Heart right ventricle (tissue), 16 donors: ENCODE data around the gene ELFN2. TPM values are rescaled to one million over a fixed set of nuclear protein-coding genes. Genes with fewer than 3 reads are reported as not detected.

ENCODE experiments used
- ATAC-seq, 8 donors: fragments of 200-7000 bp; cut with Tn5 transposase; one replicate each; pipeline ENCODE4 v1.9.1; 2020; ENCODE audit warnings: mild to moderate bottlenecking in 8 of 8, moderate library complexity in 8 of 8, moderate number of reproducible peaks in 1 of 8
- DNase-seq, 2 donors: peaks; one replicate each; pipeline ENCODE4 v3.0.0-alpha.2; 2020
- H3K27ac ChIP-seq, 10 donors: fragments of 200-600 bp; sonication (generic) in 2 of 10; one replicate each; pipeline versions ENCODE4 v1.5.0 to v1.8.0; 2020 to 2022; ENCODE audit warnings: mild to moderate bottlenecking in 3 of 10
- H3K27me3 ChIP-seq, 7 donors: fragments of 200-600 bp; one replicate each; pipeline ENCODE4 v1.8.0; 2021 to 2022; ENCODE audit warnings: mild to moderate bottlenecking in 2 of 7
- H3K36me3 ChIP-seq, 9 donors: fragments of 200-600 bp; sonication (generic) in 1 of 9; one replicate each; pipeline versions ENCODE4 v1.5.0 to v1.8.0; 2020 to 2022; ENCODE audit warnings: mild to moderate bottlenecking in 2 of 9
- H3K4me1 ChIP-seq, 9 donors: fragments of 200-600 bp; sonication (generic) in 1 of 9; one replicate each; pipeline versions ENCODE4 v1.5.0 to v1.8.0; 2020 to 2022; ENCODE audit warnings: mild to moderate bottlenecking in 4 of 9
- H3K4me3 ChIP-seq, 10 donors: fragments of 200-600 bp; sonication (generic) in 2 of 10; one replicate each; pipeline versions ENCODE4 v1.5.0 to v1.8.0; 2020 to 2022; ENCODE audit warnings: mild to moderate bottlenecking in 7 of 10, moderate library complexity in 2 of 10
- H3K9me3 ChIP-seq, 11 donors: fragments of 200-600 bp in 10 of 11; sonication (generic) in 2 of 11; one replicate each; pipeline versions ENCODE4 v1.5.0 to v1.8.0; 2013 to 2022; ENCODE audit warnings: mild to moderate bottlenecking in 2 of 11, control low read depth in 1 of 11, moderate library complexity in 1 of 11
- CTCF ChIP-seq, 9 donors: fragments of 200-600 bp; sonication (generic) in 2 of 9; IDR thresholded peaks; one replicate each; pipeline versions ENCODE4 v1.5.0 to v1.8.0; 2021 to 2022; ENCODE audit warnings: antibody characterized with exemption in 9 of 9, mild to moderate bottlenecking in 5 of 9, moderate library complexity in 1 of 9
- WGBS, 2 donors: extraction: QIAGEN DNeasy Blood & Tissue Kit; methylation state at CpG; one replicate each; pipeline ENCODE4 v1.1.7; 2013; ENCODE audit warnings: inconsistent platforms in 1 of 2; 5-methylcytosine and 5-hydroxymethylcytosine counted together
- intact Hi-C, 10 donors: fragments of 100-400 bp; cut with DNase I; formaldehyde crosslinking; loops; one replicate each; pipeline versions ENCODE4 v1.11.1 to v1.14.2; 2022
- polyA plus RNA-seq, 2 donors: library from polyadenylated mRNA; stranded (reverse); fragments of 200-250 nt; gene quantifications; one replicate each; pipeline ENCODE4 v1.2.3, GENCODE V29; 2013
- total RNA-seq, 10 donors: library from RNA; stranded (reverse); fragmentation: NEBNext Ultra II Directional in 3 of 10; extraction: Animal tissue kit (Norgen Biotek cat#: 25700) in 3 of 10; gene quantifications; one replicate each; pipeline versions ENCODE4 v1.2.1 to v1.2.4, GENCODE V29; 2021 to 2023
- donor health status: Arrhythmogenic right ventricular cardiomyopathy.
- donor health status: ischemic (EF 13 %, LVEDD 7.1; RV severe dilation, severe dysfunction).
- donor health status: healthy with polysubstance abuse.
- donor health status: DM: no; HTN: yes; CAD: no.
- donor health status: DM: no; HTN: no; CAD: no.
- donor health status: ischemic (EF 25% LVEDD 6.9; RV normal size, moderate dysfunction).
- donor health status: ischemic (EF 25% LVEDD 5.7; RV mildly dilated, moderate dysfunction).
- donor health status: healthy.
- donor health status: DM: yes; HTN: yes; CAD: no.
- donor health status: Ischemic cardiomyopathy.
- donor health status: ischemic (EF 35%, LVEDD 5.7; RV mildly dilated, moderate dysfunction).
- donor health status: nonischemic (EF 11% LVEDD 7.7; RV severe dilation, severe dysfunction).
- donor health status: DM: yes; HTN: yes; CAD: no.
- donor health status: PGD.
- donor health status: ischemic (EF 29% LVEDD 5.4; RV normal size, mild dysfunction).
- donor health status: nonischemic (EF 23%, LVEDD 6.1; RV moderate dilation, normal function).

ELFN2 gene
- total and polyA plus RNA-seq, 12 donors: under 0.01 to 0.21 (median 0.05) TPM; not detected in 4

- peaks cover 0 to 6% (median 0%) of the 10 kb centered on the region in 9 donors for H3K4me1 ChIP-seq
- H3K27ac ChIP-seq: no peak overlapping the region
- TF ChIP-seq CTCF (IDR thresholded peaks at IDR 0.05): no peak
- H3K27me3 ChIP-seq: peaks cover 0 to 91% (median 33%) of the 10 kb centered on the region in 7 donors
- no peaks in the 10 kb centered on the region for H3K36me3 ChIP-seq
- WGBS, 2 donors: 77 to 81% methylated on average over 17 of the region's 17 CpGs
- H3K9me3 ChIP-seq: no peaks in the 10 kb centered on the region
- DNase-seq (no peak), ATAC-seq (no peak)
- intact Hi-C loops: no loop called here
- no peak overlapping the region for H3K4me3 ChIP-seq
Measured at GRCh38 chr22:37406441-37407235, 20.6 kb downstream of the ELFN2 start.

GRCh38 chr22:37404091-37404490 is 23.2 kb downstream of the ELFN2 start:
- Histone ChIP-seq H3K27ac (no peak overlapping the region), H3K36me3 (no peaks in the 10 kb centered on the region), H3K4me3 (no peak overlapping the region), H3K4me1 (peaks cover 0 to 13% (median 0%) of the 10 kb centered on the region in 9 donors), H3K27me3 (peaks cover 0 to 76% (median 17%) of the 10 kb centered on the region in 7 donors), H3K9me3 (no peaks in the 10 kb centered on the region)
- intact Hi-C loops: no loop called here
- no peak for TF ChIP-seq CTCF (IDR thresholded peaks at IDR 0.05)
- no peak for ATAC-seq
- DNase-seq: no peak
- 81 to 87% methylated on average over 11 of the region's 11 CpGs for WGBS, 2 donors

GRCh38 chr22:37403267-37403960 is 23.9 kb downstream of the ELFN2 start:
- Histone ChIP-seq H3K4me3 (no peak overlapping the region), H3K4me1 (peaks cover 0 to 13% (median 0%) of the 10 kb centered on the region in 9 donors), H3K27me3 (peaks cover 0 to 74% (median 17%) of the 10 kb centered on the region in 7 donors), H3K36me3 (no peaks in the 10 kb centered on the region), H3K9me3 (no peaks in the 10 kb centered on the region), H3K27ac (no peak overlapping the region)
- intact Hi-C loops: no loop called here
- no peak for ATAC-seq
- WGBS, 2 donors: 42% methylated on average over 26 of the region's 26 CpGs
- TF ChIP-seq CTCF (IDR thresholded peaks at IDR 0.05): no peak
- DNase-seq: no peak

GRCh38 chr22:37402184-37402506 is 25.1 kb downstream of the ELFN2 start:
- H3K4me3 ChIP-seq: no peak overlapping the region
- intact Hi-C loops: no loop called here
- H3K4me1 ChIP-seq: peaks cover 0 to 13% (median 0%) of the 10 kb centered on the region in 9 donors
- H3K27ac ChIP-seq: no peak overlapping the region
- DNase-seq (no peak), ATAC-seq (no peak)
- no peaks in the 10 kb centered on the region for H3K36me3 ChIP-seq
- H3K27me3 ChIP-seq: peaks cover 0 to 66% (median 17%) of the 10 kb centered on the region in 7 donors
- WGBS, 2 donors: 64 to 74% methylated on average over 10 of the region's 10 CpGs
- H3K9me3 ChIP-seq: no peaks in the 10 kb centered on the region
- no peak for TF ChIP-seq CTCF (IDR thresholded peaks at IDR 0.05)
